ENCODE data around the gene ARFIP1. TPM values are rescaled to one million over a fixed set of nuclear protein-coding genes. Genes with fewer than 3 reads are reported as not detected.

ARFIP1 gene
- polyA plus RNA-seq, 3 donors = 11.7 to 28.4 (median 27.2) TPM

- WGBS (ENCODE audit: insufficient coverage) = 56% methylated on average over 4 of the region's 5 CpGs
- Mint-ChIP-seq H3K27me3 (ENCODE audit: low read depth in 3 of 3) (peaks cover 0 to 1% (median 0%) of the 10 kb centered on the region in 3 donors), H3K4me1 (peaks cover 25% of the 10 kb centered on the region), H3K27ac (peak overlapping the region in 5 of 7 donors; percentile 41 to 78 (median 54)), H3K4me3 (no peak overlapping the region), H3K9me3 (no peaks in the 10 kb centered on the region), H3K36me3 (peaks cover 0 to 2% of the 10 kb centered on the region in 2 donors)
- Histone ChIP-seq H3K36me3 (replicated peaks in 1 of 2; ENCODE audit: control insufficient read depth in 1 of 2, insufficient read depth in 2 of 2, low read length in 2 of 2) (no peaks in the 10 kb centered on the region), H3K4me2 (replicated peaks; ENCODE audit: extremely low read depth, low read length, poor library complexity, severe bottlenecking) (no peak overlapping the region), H3K27me3 (ENCODE audit: control insufficient read depth in 2 of 2, insufficient read depth in 2 of 2, low read length in 2 of 2) (no peaks in the 10 kb centered on the region), H3K79me2 (ENCODE audit: insufficient read depth, low read length) (no peaks in the 10 kb centered on the region), H3K9ac (ENCODE audit: insufficient read depth, low read length, poor library complexity, severe bottlenecking) (peak overlapping the region; percentile 11), H3K4me1 (ENCODE audit: control insufficient read depth in 1 of 2, insufficient read depth in 2 of 2, low read length in 2 of 2) (peaks cover 22 to 32% of the 10 kb centered on the region in 2 donors), H2AFZ (ENCODE audit: insufficient read depth, low read depth, low read length, poor library complexity, severe bottlenecking) (peak overlapping the region; percentile 61), H3K4me3 (replicated peaks in 1 of 3; ENCODE audit: low read depth in 2 of 3, low read length in 3 of 3) (no peak overlapping the region), H4K20me1 (ENCODE audit: insufficient read depth, low read length) (no peaks in the 10 kb centered on the region), H3K27ac (ENCODE audit: low read depth in 1 of 2, low read length in 2 of 2) (no peak overlapping the region), H3K9me3 (replicated peaks in 1 of 2; ENCODE audit: control insufficient read depth in 1 of 2, insufficient read depth in 1 of 2, low read length in 2 of 2) (no peaks in the 10 kb centered on the region)
- peak in 1 of 3 donors; percentile 5 for DNase-seq
- TF ChIP-seq, protein P1, sequence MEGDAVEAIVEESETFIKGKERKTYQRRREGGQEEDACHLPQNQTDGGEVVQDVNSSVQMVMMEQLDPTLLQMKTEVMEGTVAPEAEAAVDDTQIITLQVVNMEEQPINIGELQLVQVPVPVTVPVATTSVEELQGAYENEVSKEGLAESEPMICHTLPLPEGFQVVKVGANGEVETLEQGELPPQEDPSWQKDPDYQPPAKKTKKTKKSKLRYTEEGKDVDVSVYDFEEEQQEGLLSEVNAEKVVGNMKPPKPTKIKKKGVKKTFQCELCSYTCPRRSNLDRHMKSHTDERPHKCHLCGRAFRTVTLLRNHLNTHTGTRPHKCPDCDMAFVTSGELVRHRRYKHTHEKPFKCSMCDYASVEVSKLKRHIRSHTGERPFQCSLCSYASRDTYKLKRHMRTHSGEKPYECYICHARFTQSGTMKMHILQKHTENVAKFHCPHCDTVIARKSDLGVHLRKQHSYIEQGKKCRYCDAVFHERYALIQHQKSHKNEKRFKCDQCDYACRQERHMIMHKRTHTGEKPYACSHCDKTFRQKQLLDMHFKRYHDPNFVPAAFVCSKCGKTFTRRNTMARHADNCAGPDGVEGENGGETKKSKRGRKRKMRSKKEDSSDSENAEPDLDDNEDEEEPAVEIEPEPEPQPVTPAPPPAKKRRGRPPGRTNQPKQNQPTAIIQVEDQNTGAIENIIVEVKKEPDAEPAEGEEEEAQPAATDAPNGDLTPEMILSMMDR (IDR thresholded peaks at IDR 0.05) = no peak
- intact Hi-C loops (cut with micrococcal nuclease) = loop anchor here (5.0 to 10.0 kb wide), 2 partner anchors 232 to 279 kb away; no protein-coding TSS in a partner anchor
Observed at GRCh38 chr4:152734015-152734698, 45.6 kb upstream of the ARFIP1 start.

DNA sequence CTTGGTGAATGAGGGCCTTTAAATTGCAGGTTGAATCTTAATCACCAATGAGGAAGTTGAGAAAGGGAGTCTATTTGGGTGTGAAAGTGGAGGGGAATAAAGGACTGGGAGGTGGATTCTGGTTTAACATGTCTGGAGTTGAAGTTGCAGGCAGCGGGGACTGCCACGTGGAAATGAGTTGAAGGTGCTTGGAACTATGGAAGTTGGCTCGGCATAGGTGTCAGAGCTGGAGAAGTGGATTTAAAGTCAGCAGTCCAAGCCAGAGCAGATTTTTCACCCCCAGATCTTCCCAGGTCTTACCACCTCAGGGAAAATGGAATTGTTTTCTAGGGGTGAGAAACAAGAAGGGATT is 45.1 kb upstream of the ARFIP1 start:
- Mint-ChIP-seq H3K9me3 (no peaks in the 10 kb centered on the region), H3K4me3 (peak overlapping the region in 1 of 2 donors; percentile 59), H3K27me3 (ENCODE audit: low read depth in 3 of 3) (peaks cover 0 to 2% (median 0%) of the 10 kb centered on the region in 3 donors), H3K4me1 (peaks cover 25% of the 10 kb centered on the region), H3K36me3 (peaks cover 0 to 2% of the 10 kb centered on the region in 2 donors), H3K27ac (peak overlapping the region in 6 of 7 donors; percentile 37 to 86 (median 60))
- Histone ChIP-seq H3K27ac (ENCODE audit: low read depth in 1 of 2, low read length in 2 of 2) (no peak overlapping the region), H3K36me3 (replicated peaks in 1 of 2; ENCODE audit: control insufficient read depth in 1 of 2, insufficient read depth in 2 of 2, low read length in 2 of 2) (no peaks in the 10 kb centered on the region), H3K9ac (ENCODE audit: insufficient read depth, low read length, poor library complexity, severe bottlenecking) (no peak overlapping the region), H3K9me3 (replicated peaks in 1 of 2; ENCODE audit: control insufficient read depth in 1 of 2, insufficient read depth in 1 of 2, low read length in 2 of 2) (no peaks in the 10 kb centered on the region), H4K20me1 (ENCODE audit: insufficient read depth, low read length) (no peaks in the 10 kb centered on the region), H3K27me3 (ENCODE audit: control insufficient read depth in 2 of 2, insufficient read depth in 2 of 2, low read length in 2 of 2) (no peaks in the 10 kb centered on the region), H3K4me2 (replicated peaks; ENCODE audit: extremely low read depth, low read length, poor library complexity, severe bottlenecking) (no peak overlapping the region), H3K4me1 (ENCODE audit: control insufficient read depth in 1 of 2, insufficient read depth in 2 of 2, low read length in 2 of 2) (peaks cover 21 to 27% of the 10 kb centered on the region in 2 donors), H3K79me2 (ENCODE audit: insufficient read depth, low read length) (no peaks in the 10 kb centered on the region), H3K4me3 (replicated peaks in 1 of 3; ENCODE audit: low read depth in 2 of 3, low read length in 3 of 3) (no peak overlapping the region), H2AFZ (ENCODE audit: insufficient read depth, low read depth, low read length, poor library complexity, severe bottlenecking) (peak overlapping the region; percentile 61)
- intact Hi-C loops (cut with micrococcal nuclease) = loop anchor here (5.0 to 10.0 kb wide), 2 partner anchors 232 to 280 kb away; no protein-coding TSS in a partner anchor
- DNase-seq = peak in 2 of 3 donors; percentile 9 to 26
- TF ChIP-seq, protein P1 (IDR thresholded peaks at IDR 0.05) = no peak
- 86% methylated on average over 1 of the region's 3 CpGs for WGBS (ENCODE audit: insufficient coverage)
